ENCODE measurements around the gene PIM3. TPM values are rescaled to one million over a fixed set of nuclear protein-coding genes. Genes with fewer than 3 reads are reported as not detected.
A peak's percentile ranks its signal among the peaks of the same experiment; 100 is the strongest.

Gene PIM3
- total RNA-seq, 2 donors from 2014 or later: 94.8 to 235 TPM

- H3K4me1 Mint-ChIP-seq: peaks cover 16% of the 10 kb centered on the region
- ATAC-seq (replicated peaks): no peak
- H3K27ac Mint-ChIP-seq: peak overlapping the region; percentile 36
- no peaks in the 10 kb centered on the region for H3K27me3 Mint-ChIP-seq
- no peaks in the 10 kb centered on the region for H3K9me3 Mint-ChIP-seq
- H3K4me3 Mint-ChIP-seq: peak overlapping the region; percentile 85
- H3K36me3 Mint-ChIP-seq (ENCODE audit: low read depth): peaks cover 21% of the 10 kb centered on the region
These were observed 37.6 kb upstream of the PIM3 start for GRCh38 chr22:49922926-49923325.

- no peak for ATAC-seq (replicated peaks)
- no peaks in the 10 kb centered on the region for H3K27me3 Mint-ChIP-seq
- H3K27ac Mint-ChIP-seq: peak overlapping the region; percentile 36
- H3K36me3 Mint-ChIP-seq (ENCODE audit: low read depth): peaks cover 21% of the 10 kb centered on the region
- H3K9me3 Mint-ChIP-seq: no peaks in the 10 kb centered on the region
- peaks cover 16% of the 10 kb centered on the region for H3K4me1 Mint-ChIP-seq
- H3K4me3 Mint-ChIP-seq: peak overlapping the region; percentile 85
These were observed 37.1 kb upstream of the PIM3 start for GRCh38 chr22:49923445-49923844.

- Mint-ChIP-seq H3K9me3 (no peaks in the 10 kb centered on the region), H3K4me1 (peaks cover 16% of the 10 kb centered on the region), H3K4me3 (peak overlapping the region; percentile 85), H3K27me3 (no peaks in the 10 kb centered on the region), H3K27ac (peak overlapping the region; percentile 90), H3K36me3 (ENCODE audit: low read depth) (peaks cover 21% of the 10 kb centered on the region)
- no peak for ATAC-seq (replicated peaks)
These were observed 36.3 kb upstream of the PIM3 start for GRCh38 chr22:49924113-49924833.

- peaks cover 21% of the 10 kb centered on the region for H3K36me3 Mint-ChIP-seq (ENCODE audit: low read depth)
- peaks cover 11% of the 10 kb centered on the region for H3K4me1 Mint-ChIP-seq
- peak overlapping the region; percentile 85 for H3K4me3 Mint-ChIP-seq
- peak overlapping the region; percentile 90 for H3K27ac Mint-ChIP-seq
- H3K9me3 Mint-ChIP-seq: no peaks in the 10 kb centered on the region
- ATAC-seq (replicated peaks): peak; percentile 78
- H3K27me3 Mint-ChIP-seq: no peaks in the 10 kb centered on the region
These were observed 34.9 kb upstream of the PIM3 start for GRCh38 chr22:49925525-49926128.

- ATAC-seq (replicated peaks): no peak
- peaks cover 18% of the 10 kb centered on the region for H3K4me1 Mint-ChIP-seq
- peak overlapping the region; percentile 71 for H3K27ac Mint-ChIP-seq
- H3K4me3 Mint-ChIP-seq: peak overlapping the region; percentile 34
- H3K36me3 Mint-ChIP-seq (ENCODE audit: low read depth): peaks cover 21% of the 10 kb centered on the region
- no peaks in the 10 kb centered on the region for H3K9me3 Mint-ChIP-seq
- H3K27me3 Mint-ChIP-seq: no peaks in the 10 kb centered on the region
These were observed 33.7 kb upstream of the PIM3 start for GRCh38 chr22:49926916-49927315.

GRCh38 chr22:49927483-49928184 is 32.9 kb upstream of the PIM3 start:
- H3K9me3 Mint-ChIP-seq: no peaks in the 10 kb centered on the region
- no peaks in the 10 kb centered on the region for H3K27me3 Mint-ChIP-seq

GRCh38 chr22:49928185-49928495 is 32.4 kb upstream of the PIM3 start:
- peaks cover 21% of the 10 kb centered on the region for H3K4me1 Mint-ChIP-seq
- no peaks in the 10 kb centered on the region for H3K27me3 Mint-ChIP-seq
- no peak overlapping the region for H3K27ac Mint-ChIP-seq
- H3K4me3 Mint-ChIP-seq: no peak overlapping the region
- H3K36me3 Mint-ChIP-seq (ENCODE audit: low read depth): peaks cover 20% of the 10 kb centered on the region
- H3K9me3 Mint-ChIP-seq: no peaks in the 10 kb centered on the region
- no peak for ATAC-seq (replicated peaks)

More at GRCh38 chr22:49927483-49928184, 32.9 kb upstream of the PIM3 start:
- no peak for ATAC-seq (replicated peaks)
- Mint-ChIP-seq H3K4me1 (peaks cover 18% of the 10 kb centered on the region), H3K27ac (peak overlapping the region; percentile 71), H3K4me3 (peak overlapping the region; percentile 34), H3K36me3 (ENCODE audit: low read depth) (peaks cover 21% of the 10 kb centered on the region)

GRCh38 chr22:49928555-49929210 is 31.9 kb upstream of the PIM3 start:
- ATAC-seq (replicated peaks): no peak
- Mint-ChIP-seq H3K4me1 (peaks cover 24% of the 10 kb centered on the region), H3K9me3 (no peaks in the 10 kb centered on the region), H3K4me3 (no peak overlapping the region), H3K36me3 (ENCODE audit: low read depth) (peaks cover 16% of the 10 kb centered on the region), H3K27me3 (no peaks in the 10 kb centered on the region), H3K27ac (no peak overlapping the region)

- peaks cover 24% of the 10 kb centered on the region for H3K4me1 Mint-ChIP-seq
- no peaks in the 10 kb centered on the region for H3K27me3 Mint-ChIP-seq
- peaks cover 21% of the 10 kb centered on the region for H3K36me3 Mint-ChIP-seq (ENCODE audit: low read depth)
- no peaks in the 10 kb centered on the region for H3K9me3 Mint-ChIP-seq
- H3K4me3 Mint-ChIP-seq: peak overlapping the region; percentile 62
- ATAC-seq (replicated peaks): peak; percentile 69
- no peak overlapping the region for H3K27ac Mint-ChIP-seq
These were observed 31.2 kb upstream of the PIM3 start for GRCh38 chr22:49929211-49929979.

GRCh38 chr22:49929994-49930575 is 30.5 kb upstream of the PIM3 start:
- H3K9me3 Mint-ChIP-seq: no peaks in the 10 kb centered on the region
- peaks cover 19% of the 10 kb centered on the region for H3K36me3 Mint-ChIP-seq (ENCODE audit: low read depth)
- H3K4me1 Mint-ChIP-seq: peaks cover 22% of the 10 kb centered on the region
- ATAC-seq (replicated peaks): no peak
- H3K27me3 Mint-ChIP-seq: no peaks in the 10 kb centered on the region
- H3K27ac Mint-ChIP-seq: no peak overlapping the region
- peak overlapping the region; percentile 62 for H3K4me3 Mint-ChIP-seq

- ATAC-seq (replicated peaks): peak; percentile 47
- peak overlapping the region; percentile 63 for H3K27ac Mint-ChIP-seq
- H3K4me1 Mint-ChIP-seq: peaks cover 18% of the 10 kb centered on the region
These were observed 29.8 kb upstream of the PIM3 start for GRCh38 chr22:49930596-49931412.

GRCh38 chr22:49933236-49934159 is 27.1 kb upstream of the PIM3 start:
- H3K27me3 Mint-ChIP-seq: no peaks in the 10 kb centered on the region
- peaks cover 5% of the 10 kb centered on the region for H3K36me3 Mint-ChIP-seq (ENCODE audit: low read depth)
- peaks cover 13% of the 10 kb centered on the region for H3K4me1 Mint-ChIP-seq
- no peaks in the 10 kb centered on the region for H3K9me3 Mint-ChIP-seq
- no peak for ATAC-seq (replicated peaks)
- peak overlapping the region; percentile 58 for H3K4me3 Mint-ChIP-seq
- peak overlapping the region; percentile 12 for H3K27ac Mint-ChIP-seq

More at GRCh38 chr22:49930596-49931412, 29.8 kb upstream of the PIM3 start:
- H3K27me3 Mint-ChIP-seq: no peaks in the 10 kb centered on the region
- H3K9me3 Mint-ChIP-seq: no peaks in the 10 kb centered on the region
- H3K4me3 Mint-ChIP-seq: peak overlapping the region; percentile 62
- peaks cover 12% of the 10 kb centered on the region for H3K36me3 Mint-ChIP-seq (ENCODE audit: low read depth)
